Caco-2 (cell line): Measurements from ENCODE around the gene SLC66A3. TPM values are rescaled to one million over a fixed set of nuclear protein-coding genes. Genes with fewer than 3 reads are reported as not detected.

Experiments used
- BruUV-seq: library from RNA; stranded (reverse); fragments of 400-500 nt; replicated peaks from 2 replicates; lab custom pipeline; 2021; lab: Mats Ljungman, UMichigan
- CTCF ChIA-PET: fragments of 300-600 bp; sonication (Branson Sonifier 250); formaldehyde crosslinking; loops from one replicate; lab custom pipeline; 2022; ENCODE audit warnings: antibody characterized with exemption; lab: Charles Lee
- POLR2A ChIA-PET: fragments of 300-600 bp; sonication (Branson Sonifier 250); formaldehyde crosslinking; loops from one replicate; lab custom pipeline; 2022; ENCODE audit warnings: antibody characterized with exemption; lab: Charles Lee
- DNase-seq, 2 experiments: peaks; one replicate each; pipeline versions ENCODE4 v3.0.0 to v3.0.0-alpha.2; 2020 to 2022
- H3K27me3 ChIP-seq: replicated peaks from 2 replicates; pipeline ENCODE4 v1.6.0; 2011; ENCODE audit warnings: low read length; ENCODE audit not compliant: control insufficient read depth, insufficient read depth
- H3K36me3 ChIP-seq: 2 replicates; pipeline ENCODE4 v1.5.1; 2011; ENCODE audit warnings: low read length; ENCODE audit not compliant: control insufficient read depth, insufficient read depth
- H3K4me1 ChIP-seq: fragments of 250-450 bp; sonication (Bioruptor Pico); 2 replicates; pipeline ENCODE4 v1.5.1; 2020; ENCODE audit warnings: mild to moderate bottlenecking
- H3K4me3 ChIP-seq: 2 replicates; pipeline ENCODE4 v1.5.1; 2011; ENCODE audit warnings: low read depth, mild to moderate bottlenecking, control low read depth, low read length
- H3K9me3 ChIP-seq: fragments of 250-450 bp; sonication (Bioruptor Pico); 2 replicates; pipeline ENCODE4 v1.5.1; 2020; ENCODE audit warnings: mild to moderate bottlenecking, moderate library complexity
- H3K27ac Mint-ChIP-seq: one replicate; pipeline ENCODE4 v1.8.0; 2022; ENCODE audit warnings: mixed read lengths; ENCODE audit not compliant: unreplicated experiment
- H3K27me3 Mint-ChIP-seq: one replicate; pipeline ENCODE4 v1.8.0; 2022; ENCODE audit warnings: mixed read lengths; ENCODE audit not compliant: insufficient read depth, unreplicated experiment
- H3K36me3 Mint-ChIP-seq: one replicate; pipeline ENCODE4 v1.8.0; 2022; ENCODE audit warnings: mild to moderate bottlenecking, mixed read lengths; ENCODE audit not compliant: insufficient read depth, unreplicated experiment
- H3K4me1 Mint-ChIP-seq: one replicate; pipeline ENCODE4 v1.8.0; 2022; ENCODE audit warnings: low read depth, mixed read lengths; ENCODE audit not compliant: unreplicated experiment
- H3K4me3 Mint-ChIP-seq: one replicate; pipeline ENCODE4 v1.8.0; 2022; ENCODE audit warnings: mild to moderate bottlenecking, moderate library complexity, mixed read lengths; ENCODE audit not compliant: unreplicated experiment
- H3K9me3 Mint-ChIP-seq: one replicate; pipeline ENCODE4 v1.8.0; 2022; ENCODE audit warnings: mixed read lengths; ENCODE audit not compliant: unreplicated experiment
- CTCF ChIP-seq, 2 experiments: fragments of 200-600 bp in 1 of 2; IDR thresholded peaks; 1 replicate in 1 of 2; 2 replicates in 1 of 2; pipeline versions ENCODE4 v1.5.1 to v1.8.0; 2011 to 2022; ENCODE audit warnings: antibody characterized with exemption in 1 of 2, control low read depth in 1 of 2, inconsistent platforms in 1 of 2, low read depth in 1 of 2, low read length in 1 of 2, mild to moderate bottlenecking in 1 of 2, moderate library complexity in 1 of 2; ENCODE audit not compliant: insufficient read depth in 1 of 2, severe bottlenecking in 1 of 2, unreplicated experiment in 1 of 2
- intact Hi-C: fragments of 100-400 bp; cut with micrococcal nuclease; formaldehyde crosslinking; loops from one replicate; pipeline ENCODE4 v1.10.0; 2022; ENCODE audit not compliant: unreplicated experiment
- total RNA-seq: library from RNA; stranded (reverse); gene quantifications from 2 replicates; pipeline ENCODE4 v1.2.3, GENCODE V29; 2022

Gene SLC66A3
- total RNA-seq, 1 experiment from 2014 or later = 12.1 TPM

- H3K36me3 ChIP-seq = no peaks in the 10 kb centered on the region
- ChIA-PET CTCF (interaction anchor here (1.2 kb wide), 1 partner anchor 27 kb away, joined by 3 read pairs; no protein-coding TSS in a partner anchor), POLR2A (no interaction called here)
- BruUV-seq = no TSS peak
- Mint-ChIP-seq H3K27me3 (no peaks in the 10 kb centered on the region), H3K27ac (no peak overlapping the region), H3K36me3 (peaks cover 5% of the 10 kb centered on the region), H3K9me3 (no peaks in the 10 kb centered on the region), H3K4me3 (no peak overlapping the region), H3K4me1 (no peaks in the 10 kb centered on the region)
- intact Hi-C loops = loop anchor here (5.0 to 10.0 kb wide), 2 partner anchors 186 to 1228 kb away; partner anchors contain the start of gene ROCK2
- no peaks in the 10 kb centered on the region for H3K27me3 ChIP-seq
- TF ChIP-seq CTCF (IDR thresholded peaks at IDR 0.05; ENCODE audit: insufficient read depth in 1 of 2, low read depth in 1 of 2, low read length in 1 of 2, severe bottlenecking in 1 of 2, unreplicated experiment in 1 of 2) = no peak
- H3K9me3 ChIP-seq = no peaks in the 10 kb centered on the region
- peaks cover 11% of the 10 kb centered on the region for H3K4me1 ChIP-seq
- DNase-seq = no peak
- no peak overlapping the region for H3K4me3 ChIP-seq
Observed at GRCh38 chr2:11158916-11159573, 3.8 kb downstream of the SLC66A3 start.

GRCh38 chr2:11159574-11160170 is 4.4 kb downstream of the SLC66A3 start:
- no peak for DNase-seq
- intact Hi-C loops = loop anchor here (5.0 to 10.0 kb wide), 2 partner anchors 185 to 1228 kb away; partner anchors contain the start of gene ROCK2

More at GRCh38 chr2:11159574-11160170, 4.4 kb downstream of the SLC66A3 start:
- no peaks in the 10 kb centered on the region for H3K36me3 ChIP-seq
- H3K9me3 ChIP-seq = no peaks in the 10 kb centered on the region
- H3K4me1 ChIP-seq = peaks cover 7% of the 10 kb centered on the region
- Mint-ChIP-seq H3K4me3 (no peak overlapping the region), H3K9me3 (no peaks in the 10 kb centered on the region), H3K27me3 (no peaks in the 10 kb centered on the region), H3K36me3 (peaks cover 1% of the 10 kb centered on the region), H3K27ac (no peak overlapping the region), H3K4me1 (no peaks in the 10 kb centered on the region)
- H3K27me3 ChIP-seq = no peaks in the 10 kb centered on the region
- BruUV-seq = no TSS peak
- no peak overlapping the region for H3K4me3 ChIP-seq
- no peak for TF ChIP-seq CTCF (IDR thresholded peaks at IDR 0.05; ENCODE audit: insufficient read depth in 1 of 2, low read depth in 1 of 2, low read length in 1 of 2, severe bottlenecking in 1 of 2, unreplicated experiment in 1 of 2)
- ChIA-PET CTCF (interaction anchor here (1.2 kb wide), 1 partner anchor 28 kb away, joined by 3 read pairs; no protein-coding TSS in a partner anchor), POLR2A (no interaction called here)
